Adipose tissue (tissue), 3 donors: ENCODE results near the gene IDH3B. TPM values are rescaled to one million over a fixed set of nuclear protein-coding genes. Genes with fewer than 3 reads are reported as not detected.

ENCODE experiments used
- H3K27ac ChIP-seq: one replicate; pipeline ENCODE4 v1.5.1; 2013; ENCODE audit warnings: low read depth, low read length
- WGBS, 3 donors: extraction: QIAGEN DNeasy Blood & Tissue Kit; methylation state at CpG; one replicate each; pipeline ENCODE4 v1.1.7; 2013; 5-methylcytosine and 5-hydroxymethylcytosine counted together
- polyA plus RNA-seq, 3 donors: library from polyadenylated mRNA; stranded (reverse); fragments of 200-250 nt; gene quantifications; one replicate each; pipeline ENCODE4 v1.2.3, GENCODE V29; 2013
- donor health status: healthy with polysubstance abuse.
- donor health status: Bipolar disorder and iron deficiency.
- donor health status: healthy.

The IDH3B gene
- polyA plus RNA-seq, result 100 to 1,000 TPM in 1 of 3 donors, 10 to 100 TPM in 2; 59.1 to 116 (median 72.9) TPM

DNA sequence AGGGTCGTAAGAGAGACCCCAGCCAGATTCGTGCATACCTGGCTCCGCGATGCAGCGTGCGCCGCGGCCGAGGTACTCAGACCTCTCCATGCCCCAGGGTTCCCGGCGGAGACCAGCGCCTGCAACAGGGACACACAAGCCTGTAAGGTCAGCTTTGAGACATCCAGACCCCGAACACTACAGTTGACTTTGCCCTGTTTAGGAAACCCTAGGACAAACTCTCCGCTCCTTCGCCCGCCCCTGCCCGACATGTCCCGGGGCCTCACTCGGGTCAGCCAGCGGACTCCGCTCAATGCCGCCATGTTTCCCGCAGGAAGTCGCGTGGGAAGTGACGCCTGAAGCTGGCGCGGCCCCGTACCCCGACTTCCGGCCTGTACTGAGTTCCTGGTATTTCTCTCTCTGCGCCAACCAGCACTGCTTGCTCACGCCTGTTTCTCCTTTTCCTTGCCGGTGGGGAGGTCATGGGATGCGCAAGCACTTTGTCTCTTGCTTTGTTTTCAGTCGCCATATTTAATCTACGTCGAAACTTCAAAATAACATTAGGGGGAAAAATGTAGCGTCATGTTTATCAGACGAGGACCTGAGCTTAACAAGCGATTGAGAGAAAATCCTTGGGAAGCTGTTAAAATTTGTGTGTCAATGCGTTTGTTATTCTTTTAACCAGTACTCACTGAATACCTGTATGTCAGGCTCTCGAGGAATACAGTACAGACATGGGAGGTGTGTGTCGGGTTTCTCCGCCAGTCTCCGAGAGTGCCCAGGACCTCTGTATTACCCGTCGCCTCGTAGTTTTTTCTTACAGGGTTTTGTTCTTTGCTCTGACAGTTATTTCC lies at the start of gene IDH3B:
Gene IDH3B (minus strand): TSS at position 330 of the 833 bp plus-strand sequence. CDS start 28 bp downstream, at position 302.
- 3 to 9% (median 8%) methylated on average over 49 of the region's 49 CpGs for WGBS, 3 donors
- H3K27ac ChIP-seq, result peak within 1 kb of the TSS; percentile 70

DNA sequence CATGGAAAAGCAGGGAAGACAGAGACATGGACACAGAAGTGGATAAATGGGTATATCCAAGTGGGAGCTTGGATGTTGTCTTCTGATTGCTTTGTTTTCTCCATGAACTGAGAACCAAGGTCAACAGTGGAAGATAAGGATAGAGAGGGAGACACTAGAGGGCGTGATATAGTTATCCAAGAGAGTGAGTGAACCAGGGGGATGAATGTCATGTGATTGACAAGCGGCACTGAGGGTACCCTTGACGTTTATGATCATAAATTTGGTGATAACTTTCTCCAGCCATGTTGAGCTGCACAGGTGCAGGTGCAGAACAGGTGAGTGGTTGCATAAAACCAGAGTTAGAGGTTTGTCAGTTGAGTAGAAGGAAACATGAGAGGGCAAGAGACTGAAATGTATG lies 49.3 kb upstream of the IDH3B start:
- 11 to 32% (median 24%) methylated on average over 3 of the region's 3 CpGs for WGBS, 3 donors
- H3K27ac ChIP-seq, result no peak overlapping the region

DNA sequence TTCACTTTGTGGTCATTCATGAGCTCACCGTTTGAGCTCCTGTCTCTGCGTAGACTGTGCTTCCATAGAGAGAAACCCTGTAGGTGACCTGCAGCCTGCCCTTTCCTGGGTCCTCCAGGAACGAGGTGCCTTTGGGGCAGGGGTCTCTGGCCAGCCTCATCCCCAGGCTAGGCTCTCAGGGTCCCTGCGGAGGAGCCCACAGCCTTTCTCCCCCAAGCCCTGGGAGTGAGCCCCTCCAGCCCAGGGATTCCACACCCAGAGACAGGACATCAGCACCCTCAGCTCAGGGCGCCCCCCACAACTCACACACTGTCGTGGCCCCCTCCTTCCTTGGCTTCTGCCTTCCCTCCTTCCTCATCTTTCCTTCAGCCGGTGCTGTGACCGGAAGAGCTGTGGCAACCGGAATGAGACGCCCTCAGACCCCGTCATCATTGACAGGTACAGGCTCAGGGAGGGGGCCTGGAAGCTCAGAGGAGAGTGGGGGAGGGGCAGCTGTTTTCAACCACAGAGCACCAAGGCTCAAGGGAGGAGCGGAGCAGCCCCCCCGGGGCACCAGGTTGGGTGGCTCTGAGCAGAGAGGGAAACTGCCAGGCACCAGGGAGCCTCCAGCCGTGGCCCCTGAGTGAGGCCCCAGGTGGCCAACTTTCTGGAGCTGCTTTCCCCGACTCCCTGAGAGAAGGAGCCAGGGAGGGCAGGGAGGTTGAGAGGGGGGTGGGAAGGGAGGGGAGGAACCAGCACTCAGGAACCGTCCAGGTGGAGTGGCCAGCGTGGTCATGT lies 45.4 kb upstream of the IDH3B start:
- 51 to 70% (median 66%) methylated on average over 17 of the region's 17 CpGs for WGBS, 3 donors
- no peak overlapping the region for H3K27ac ChIP-seq

DNA sequence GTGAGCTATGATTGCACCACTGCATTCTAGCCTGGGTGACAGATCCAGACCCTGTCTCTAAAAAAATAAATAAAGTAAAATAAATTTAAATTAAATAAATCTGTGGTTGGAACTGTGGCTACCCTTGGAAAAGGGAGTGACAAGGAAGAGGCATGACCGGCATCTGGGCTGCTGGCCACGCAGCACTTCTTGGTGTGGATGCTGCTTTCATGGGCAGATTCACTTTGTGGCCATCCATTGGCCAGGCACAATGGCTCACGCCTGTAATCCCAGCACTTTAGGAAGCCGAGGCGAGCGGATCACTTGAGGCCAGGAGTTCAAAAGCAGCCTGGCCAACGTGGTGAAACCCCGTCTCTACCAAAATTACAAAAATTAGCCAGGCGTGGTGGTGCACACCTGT lies 44.6 kb upstream of the IDH3B start:
- H3K27ac ChIP-seq, result no peak overlapping the region
- 83 to 89% (median 83%) methylated on average over 9 of the region's 9 CpGs for WGBS, 3 donors

DNA sequence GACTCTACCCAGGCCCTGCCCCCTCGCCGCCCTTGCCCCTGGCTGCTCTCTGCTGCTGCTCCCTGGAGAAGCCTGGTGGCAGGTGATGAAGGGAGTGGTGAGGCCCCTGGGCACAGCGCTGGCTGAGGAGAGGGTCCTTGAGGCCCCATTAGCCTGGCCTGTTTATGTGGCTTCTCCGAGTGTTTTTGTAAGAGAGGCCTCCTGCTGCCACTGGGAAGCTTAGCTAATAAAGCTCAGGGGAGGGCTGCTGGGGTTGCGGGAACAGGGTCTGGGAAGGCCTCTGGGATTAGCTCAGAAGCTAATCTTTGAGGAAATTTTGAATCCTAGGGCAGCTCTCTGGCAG lies 44.0 kb upstream of the IDH3B start:
- WGBS, 3 donors, result 82 to 89% (median 86%) methylated on average over 5 of the region's 5 CpGs

DNA sequence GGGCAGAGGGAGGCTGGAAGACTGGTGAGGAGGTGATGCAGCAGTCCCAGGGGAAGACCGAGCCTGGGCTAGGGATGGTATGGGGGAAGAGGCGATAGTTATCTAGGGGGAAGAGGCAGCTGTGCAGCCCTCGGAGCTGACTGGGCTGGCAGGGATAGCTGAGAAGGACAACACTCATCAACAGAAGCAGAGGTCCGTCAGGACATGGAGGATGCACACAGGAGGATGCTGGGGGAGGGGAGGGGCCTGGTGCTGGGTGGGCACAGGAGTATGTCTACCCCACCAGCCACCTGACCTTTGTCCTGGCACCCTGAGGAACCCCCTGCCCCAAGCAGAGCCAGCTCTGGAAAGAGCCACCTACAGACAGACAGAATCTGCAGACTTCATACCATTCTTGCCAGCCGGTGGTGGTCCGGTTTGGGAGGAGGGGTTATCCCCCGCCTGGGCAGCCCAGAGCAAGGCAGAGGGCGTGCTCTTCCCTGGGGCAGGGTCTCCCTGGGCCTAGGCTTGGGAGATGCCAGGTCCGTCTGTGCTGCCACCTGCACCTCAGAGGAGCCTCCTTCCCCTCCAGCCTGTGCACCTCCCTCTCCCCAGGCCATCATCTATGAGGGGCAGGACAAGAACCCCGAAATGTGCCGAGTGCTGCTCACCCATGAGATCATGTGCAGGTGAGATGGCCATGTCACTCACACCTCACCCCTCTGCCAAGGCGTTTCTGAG lies 43.5 kb upstream of the IDH3B start:
- 69 to 83% (median 82%) methylated on average over 12 of the region's 12 CpGs for WGBS, 3 donors
- no peak overlapping the region for H3K27ac ChIP-seq

More for the DNA sequence above, 44.0 kb upstream of the IDH3B start:
- no peak overlapping the region for H3K27ac ChIP-seq

DNA sequence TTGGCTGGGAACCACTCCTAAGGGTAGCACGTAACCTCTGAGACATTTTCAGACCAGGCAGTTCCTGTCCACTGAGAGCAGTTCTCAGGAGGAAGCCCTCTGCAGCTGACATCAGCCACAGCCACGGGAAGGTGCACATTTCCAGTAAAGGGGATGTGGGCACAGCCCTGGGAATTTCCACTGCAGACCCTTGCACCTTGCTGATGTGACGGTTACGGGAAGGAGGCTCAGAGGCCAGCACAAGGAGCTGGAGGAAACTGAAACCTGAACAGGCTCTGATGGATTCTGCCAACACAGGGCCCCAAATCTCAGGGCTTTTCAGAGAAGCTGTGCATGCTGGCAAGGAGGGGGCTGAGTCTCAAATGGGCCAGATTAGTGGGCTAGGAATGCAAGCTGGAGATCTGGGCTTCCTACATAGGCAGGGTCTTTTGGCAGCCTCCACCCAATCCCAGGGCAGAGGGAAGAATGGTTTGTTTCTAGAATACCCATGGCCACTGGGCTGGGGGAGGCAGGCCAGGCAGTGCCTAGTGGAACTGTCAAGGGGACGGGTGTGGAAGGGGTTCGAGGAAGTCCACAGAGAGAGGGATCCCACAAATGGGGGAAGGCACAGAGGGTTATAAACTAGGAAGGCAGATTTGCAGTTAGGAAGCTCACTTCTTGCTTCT lies 42.8 kb upstream of the IDH3B start:
- 49 to 75% (median 55%) methylated on average over 6 of the region's 6 CpGs for WGBS, 3 donors
- no peak overlapping the region for H3K27ac ChIP-seq

DNA sequence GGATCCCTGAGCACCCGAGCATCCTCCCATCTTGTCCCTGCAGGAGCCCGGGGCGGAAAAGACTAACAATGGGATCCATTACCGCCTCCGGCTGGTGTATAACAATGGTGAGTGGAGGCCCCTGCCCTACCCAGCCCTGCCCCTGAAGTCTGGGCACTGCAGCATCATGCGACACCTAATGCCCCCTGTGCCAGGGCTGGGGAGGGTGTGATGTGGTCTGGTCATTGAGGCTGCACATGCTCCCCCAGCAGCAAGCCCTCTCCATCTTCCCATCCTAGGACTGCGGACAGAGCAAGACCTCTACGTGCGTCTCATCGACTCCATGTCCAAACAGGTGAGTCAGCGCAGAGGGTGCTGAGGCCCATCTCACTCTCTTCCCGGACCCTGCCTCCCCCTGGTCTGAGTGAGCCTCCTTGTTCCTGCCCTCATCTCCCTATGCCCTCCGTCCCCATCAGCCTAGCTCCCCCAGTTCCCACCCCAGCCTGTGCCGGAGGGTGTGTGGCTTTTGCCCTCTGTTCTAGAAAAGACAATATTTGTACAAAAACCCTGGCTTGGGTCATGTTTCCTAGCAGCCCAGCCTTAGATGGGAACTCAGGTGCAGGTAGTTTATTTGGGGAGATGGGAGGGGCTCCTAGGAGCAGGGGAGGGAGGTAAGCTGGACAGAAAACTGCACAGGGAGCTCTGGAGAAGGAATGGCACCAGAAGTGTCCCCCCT lies 42.1 kb upstream of the IDH3B start:
- no peak overlapping the region for H3K27ac ChIP-seq
- 80 to 90% (median 89%) methylated on average over 14 of the region's 14 CpGs for WGBS, 3 donors

DNA sequence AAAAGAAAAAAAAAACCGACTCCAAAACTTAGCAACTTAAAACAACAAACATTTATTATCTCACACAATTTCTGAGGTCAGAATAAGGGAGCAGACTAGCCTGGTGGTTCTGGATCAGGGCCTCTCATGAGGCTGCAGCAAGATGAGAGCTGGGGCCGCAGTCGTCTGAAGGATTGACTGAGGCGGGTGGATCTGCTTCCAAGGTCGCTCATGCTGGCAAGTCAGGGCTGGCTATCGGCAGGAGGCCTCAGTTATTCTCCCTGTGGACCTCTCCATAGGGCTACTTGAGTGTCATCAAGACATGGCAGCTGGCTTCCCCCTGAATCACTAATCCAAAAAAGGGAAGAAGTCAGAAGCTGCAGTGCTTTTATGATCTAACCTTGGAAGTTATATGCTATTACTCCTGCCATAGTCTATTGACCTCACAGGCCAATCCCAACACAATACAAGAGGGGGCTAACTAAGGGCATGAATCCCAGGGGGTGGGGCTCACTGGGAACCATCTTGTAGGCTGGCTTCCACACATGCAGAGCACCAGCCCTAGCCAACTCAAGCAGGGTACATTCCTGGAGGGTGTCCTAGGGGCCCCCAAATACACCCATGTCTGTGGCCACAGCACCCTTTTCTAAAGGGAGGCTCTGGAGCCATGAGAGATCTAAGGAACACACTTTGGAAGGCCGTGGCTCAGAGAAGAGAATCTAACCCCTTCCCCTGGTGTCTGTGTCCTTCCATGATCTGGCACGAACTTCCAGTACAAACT lies 39.9 kb upstream of the IDH3B start:
- WGBS, 3 donors, result 79 to 90% (median 86%) methylated on average over 8 of the region's 8 CpGs
- H3K27ac ChIP-seq, result no peak overlapping the region

DNA sequence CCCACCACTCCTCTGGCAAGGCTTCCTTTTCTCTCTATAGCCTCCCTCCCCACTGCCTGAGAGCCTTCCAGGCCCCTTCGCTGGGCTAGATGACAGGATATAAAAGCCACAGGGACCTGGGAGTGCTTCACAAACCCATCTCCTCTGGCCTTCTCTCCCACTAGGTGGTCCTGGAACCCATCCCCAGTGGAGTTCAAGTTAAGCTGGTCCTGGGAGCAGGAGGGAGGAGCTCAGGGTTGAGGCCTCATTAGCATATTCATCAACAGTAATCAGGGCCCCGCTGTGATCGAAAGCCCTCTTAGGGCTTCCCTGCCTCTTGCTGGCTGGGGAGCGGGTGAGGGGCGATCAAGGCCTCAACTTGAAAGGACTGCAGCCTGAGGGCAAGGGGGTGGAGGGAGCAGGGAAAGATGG lies 37.7 kb upstream of the IDH3B start:
- H3K27ac ChIP-seq, result no peak overlapping the region
- 64 to 79% (median 79%) methylated on average over 5 of the region's 5 CpGs for WGBS, 3 donors

DNA sequence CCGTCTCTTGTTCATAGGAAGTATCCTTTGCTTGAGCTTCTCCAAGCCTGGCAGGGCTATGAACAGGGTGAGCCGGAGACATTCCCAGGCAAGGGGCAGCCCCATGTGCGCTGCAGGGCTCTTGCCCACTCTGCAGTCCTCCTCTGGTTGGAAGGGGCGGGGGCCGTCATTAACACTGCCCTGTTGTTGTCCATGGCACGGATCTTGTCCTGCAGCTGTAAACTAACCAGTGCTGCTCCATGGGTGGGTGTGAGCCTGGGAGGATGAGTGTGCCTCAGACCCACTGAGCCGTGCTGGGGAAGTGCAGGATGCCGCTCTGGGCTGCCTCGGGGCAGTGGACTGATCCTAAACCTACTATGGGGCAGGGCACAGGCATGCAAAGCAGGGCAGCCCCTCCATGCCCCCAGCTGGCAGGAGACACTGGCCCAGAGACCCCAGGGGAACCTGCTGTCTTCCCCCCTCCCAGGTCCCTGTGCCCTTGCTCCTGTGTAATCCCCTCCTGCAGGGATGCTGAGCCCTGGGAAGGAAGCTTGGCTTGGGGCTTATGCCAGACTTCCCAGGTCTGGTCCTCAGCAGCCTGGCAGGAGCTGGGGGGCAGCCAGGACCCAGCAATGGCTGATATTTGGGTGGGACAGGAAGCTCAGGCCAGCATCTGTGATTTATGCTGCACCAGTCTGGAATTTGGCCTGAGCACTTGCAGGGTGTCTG lies 37.1 kb upstream of the IDH3B start:
- 64 to 72% (median 69%) methylated on average over 9 of the region's 9 CpGs for WGBS, 3 donors
- H3K27ac ChIP-seq, result no peak overlapping the region

DNA sequence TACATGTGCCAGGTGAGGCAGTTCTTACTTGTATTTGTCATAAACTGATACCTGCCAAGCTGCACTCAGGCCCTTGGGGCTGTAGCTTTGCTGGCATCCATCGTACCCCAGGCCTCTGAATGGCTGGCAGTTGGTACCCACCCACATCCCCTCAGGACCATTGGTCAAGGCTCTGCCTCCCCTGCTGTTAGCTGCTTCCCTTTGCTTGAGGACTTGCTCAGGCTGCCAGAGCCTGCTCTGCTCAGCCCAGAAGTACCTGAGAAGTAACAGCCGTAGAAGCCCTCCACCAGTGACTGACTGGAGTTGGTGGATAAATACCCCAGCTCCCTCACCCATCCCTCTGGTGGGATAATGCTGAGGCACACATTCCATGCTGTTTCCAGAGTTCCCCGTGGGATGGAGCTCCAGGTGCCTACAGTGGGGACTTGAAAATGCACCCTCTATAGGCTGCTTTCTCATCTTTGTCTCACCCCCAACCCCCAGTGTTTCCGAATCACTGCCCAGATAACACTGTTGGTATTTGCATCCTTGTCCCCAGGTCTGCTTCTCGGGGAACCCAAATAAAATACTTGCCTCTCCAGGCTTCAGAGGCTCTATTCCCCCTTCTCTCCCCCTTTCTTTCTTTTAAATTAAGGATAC lies 35.9 kb upstream of the IDH3B start:
- 77 to 90% (median 80%) methylated on average over 5 of the region's 5 CpGs for WGBS, 3 donors

DNA sequence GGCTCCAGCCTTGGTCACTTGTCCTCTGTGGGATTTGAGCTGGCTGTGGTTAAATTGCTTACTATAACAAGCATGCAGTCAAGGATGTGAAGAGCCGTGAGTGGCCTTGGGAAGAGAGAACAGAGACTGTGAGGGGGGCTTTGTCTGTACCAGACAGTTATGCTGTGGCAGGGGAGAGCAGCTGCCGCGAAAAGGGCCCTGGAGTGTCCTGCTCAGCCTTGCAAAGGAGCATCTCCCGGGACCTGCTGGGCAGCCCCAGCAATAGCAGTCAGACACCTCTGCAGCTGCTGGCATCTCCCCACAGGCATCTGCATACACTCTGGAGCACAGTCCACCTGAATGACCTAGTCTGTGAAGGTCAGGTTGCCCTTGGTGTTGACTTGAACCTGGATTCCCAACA lies 34.9 kb upstream of the IDH3B start:
- no peak overlapping the region for H3K27ac ChIP-seq
- WGBS, 3 donors, result 84 to 85% (median 84%) methylated on average over 4 of the region's 4 CpGs

More for the DNA sequence above, 35.9 kb upstream of the IDH3B start:
- no peak overlapping the region for H3K27ac ChIP-seq

DNA sequence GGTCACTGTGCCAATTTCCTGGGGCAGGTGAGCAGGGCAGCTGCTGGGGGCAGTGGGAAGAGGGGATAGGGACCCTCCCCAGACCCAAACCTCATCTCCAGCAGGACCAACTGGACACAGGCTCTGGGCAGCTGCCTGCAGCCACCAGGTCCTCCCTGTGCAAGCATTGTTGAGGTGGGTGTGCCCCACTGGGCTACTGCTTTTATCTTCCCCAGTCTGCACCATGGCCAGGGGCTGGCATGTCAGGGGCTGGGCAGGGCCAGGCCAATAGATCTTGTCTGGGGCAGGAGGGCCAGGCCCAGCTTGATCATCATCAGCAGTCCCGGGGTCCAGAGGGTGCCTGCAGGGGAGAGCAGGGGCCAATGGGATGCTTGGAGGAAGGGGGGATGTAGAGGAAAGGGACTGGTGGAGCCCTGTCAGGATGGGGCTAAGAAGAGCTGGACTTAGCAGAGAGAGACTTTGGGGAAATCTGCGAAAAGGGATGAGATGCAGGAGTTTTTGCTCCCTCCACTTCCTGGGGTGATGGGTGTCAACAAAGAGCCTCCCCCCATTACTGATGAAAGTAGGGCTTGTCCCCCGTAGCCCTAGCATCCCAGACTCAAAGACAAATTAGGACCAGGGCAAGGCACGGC lies 34.3 kb upstream of the IDH3B start:
- WGBS, 3 donors, result 62 to 92% (median 74%) methylated on average over 4 of the region's 4 CpGs
- no peak overlapping the region for H3K27ac ChIP-seq

DNA sequence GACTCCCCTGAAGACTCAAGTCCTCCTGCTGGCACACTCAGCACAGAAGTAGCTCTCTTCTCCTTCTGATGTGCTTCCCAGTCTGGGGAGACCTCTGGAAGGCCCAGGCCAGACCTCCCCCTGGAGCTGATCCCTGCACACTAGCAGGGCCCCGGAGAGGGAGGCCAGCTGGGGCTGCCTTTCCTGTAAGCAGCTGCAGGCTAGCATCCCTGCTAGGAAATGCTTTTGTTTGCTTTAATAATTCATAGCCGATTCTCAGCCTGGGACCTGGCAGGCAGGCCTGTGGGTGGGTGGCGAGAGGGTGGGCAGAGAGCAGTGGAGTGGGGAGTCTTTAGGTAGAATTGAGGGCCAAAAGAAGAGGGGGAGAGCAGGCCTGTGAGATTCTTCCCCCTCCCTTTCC lies 33.8 kb upstream of the IDH3B start:
- 54 to 61% (median 59%) methylated on average over 3 of the region's 3 CpGs for WGBS, 3 donors
- H3K27ac ChIP-seq, result no peak overlapping the region

DNA sequence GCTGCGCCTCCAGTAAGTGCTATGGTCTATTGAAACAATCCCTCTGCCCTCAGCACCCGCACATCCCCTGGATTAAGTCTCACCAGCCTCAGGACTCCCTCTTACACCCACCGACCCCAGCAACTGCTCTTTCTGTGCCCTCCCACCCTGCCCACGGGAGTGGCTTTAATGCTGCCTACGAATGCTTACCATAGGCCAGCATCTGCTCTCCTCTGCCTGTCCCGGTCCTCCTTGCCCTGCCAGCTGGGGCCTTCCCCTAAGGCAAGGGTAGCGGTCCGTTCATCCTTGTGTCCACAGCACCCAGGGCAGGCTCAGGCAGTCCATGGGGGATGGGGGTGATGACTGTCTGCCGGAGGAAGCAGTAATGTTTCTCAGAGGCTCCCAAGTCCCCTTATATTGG lies 32.6 kb upstream of the IDH3B start:
- WGBS, 3 donors, result 88 to 94% (median 91%) methylated on average over 9 of the region's 9 CpGs
- H3K27ac ChIP-seq, result no peak overlapping the region
